Stimulated activated CD4-positive, alpha-beta T cell treated with anti-CD3 and anti-CD28 coated beads, Interleukin-12 subunit alpha, Interleukin-12 subunit beta, amount 100 ng/mL, for 48 hours (primary cell): Measurements from ENCODE around the gene KIDINS220.

Experiments used
- DNase-seq, 3 donors: peaks; one replicate each; pipeline ENCODE4 v3.0.0-alpha.2; 2020; ENCODE audit warnings: low read depth in 2 of 3, low spot score in 1 of 3

Gene KIDINS220

DNA sequence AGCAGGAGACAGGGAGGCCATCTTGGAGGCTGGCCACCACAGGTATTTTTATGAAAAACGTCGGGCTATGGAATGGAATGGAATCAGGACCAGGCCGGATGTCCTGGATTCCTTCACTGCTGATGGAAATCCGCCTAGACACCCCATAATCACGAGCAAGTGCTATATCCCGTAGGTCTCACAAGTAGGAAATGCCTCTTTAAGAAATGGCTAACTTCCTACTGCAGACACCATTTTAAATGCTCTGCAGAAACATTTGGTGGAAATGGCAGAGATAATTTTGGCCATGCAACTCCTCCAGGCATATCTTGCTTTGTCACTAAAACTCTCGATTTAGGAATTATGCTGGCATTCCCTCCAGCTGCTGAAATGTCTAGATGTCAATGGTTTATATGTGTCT, 137.6 kb downstream of the KIDINS220 start:
- no peak for DNase-seq

GRCh38 chr2:8697190-8697589, 140.2 kb downstream of the KIDINS220 start:
- no peak for DNase-seq

DNA sequence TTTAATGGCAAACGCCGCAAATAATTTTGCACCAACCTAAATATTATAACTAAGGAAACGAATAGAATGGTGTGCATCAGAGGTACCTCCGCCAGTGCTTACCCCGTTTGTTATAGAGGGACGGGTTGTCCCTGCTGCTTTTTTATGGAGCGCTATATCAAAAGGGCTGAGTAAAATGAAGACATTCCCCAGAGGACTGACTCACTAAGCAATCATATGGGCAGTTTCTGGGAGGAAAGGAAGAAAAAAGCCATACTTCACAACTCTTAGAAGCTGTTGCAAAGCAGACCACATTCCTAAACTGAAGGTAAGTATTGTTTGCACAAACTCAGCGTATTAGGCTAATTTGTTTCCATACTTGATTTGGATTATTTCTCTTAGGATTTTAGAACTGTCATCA, 142.7 kb downstream of the KIDINS220 start:
- DNase-seq = no peak

DNA sequence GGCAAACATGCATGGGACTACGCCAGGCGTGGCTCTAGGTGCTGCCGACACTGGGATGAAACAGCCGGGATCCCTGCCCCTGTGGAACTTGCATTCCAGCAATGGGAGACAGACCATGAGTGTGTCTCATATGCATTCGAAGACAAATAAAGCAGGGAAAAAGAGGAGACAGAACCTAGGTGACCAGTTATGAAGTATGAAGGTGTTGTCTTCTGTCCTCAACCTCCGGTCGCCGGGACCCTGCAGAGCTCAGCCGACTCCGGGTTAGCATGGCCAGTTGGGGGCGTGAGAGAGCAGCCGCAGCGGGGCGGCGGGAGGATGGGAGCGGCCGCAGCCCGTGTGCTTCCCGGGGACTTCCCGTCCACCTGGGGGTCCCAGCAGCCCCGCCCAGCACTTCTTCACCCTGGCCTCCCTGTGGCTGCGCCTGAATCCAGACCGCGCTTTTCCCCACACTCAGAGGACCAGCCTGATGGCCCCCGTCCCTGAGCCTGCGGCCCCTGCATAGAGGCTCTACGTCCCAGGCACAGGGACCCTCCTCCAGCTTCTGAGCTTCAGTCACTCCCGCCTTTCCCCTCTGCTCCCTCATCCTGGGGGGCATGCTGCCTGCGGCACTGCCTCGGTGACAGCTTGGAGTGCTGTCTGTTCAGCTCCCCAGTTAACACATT, 144.1 kb downstream of the KIDINS220 start:
- peak in 1 of 3 donors; percentile 37 for DNase-seq

GRCh38 chr2:8692783-8693156, 144.6 kb downstream of the KIDINS220 start:
- DNase-seq = no peak

DNA sequence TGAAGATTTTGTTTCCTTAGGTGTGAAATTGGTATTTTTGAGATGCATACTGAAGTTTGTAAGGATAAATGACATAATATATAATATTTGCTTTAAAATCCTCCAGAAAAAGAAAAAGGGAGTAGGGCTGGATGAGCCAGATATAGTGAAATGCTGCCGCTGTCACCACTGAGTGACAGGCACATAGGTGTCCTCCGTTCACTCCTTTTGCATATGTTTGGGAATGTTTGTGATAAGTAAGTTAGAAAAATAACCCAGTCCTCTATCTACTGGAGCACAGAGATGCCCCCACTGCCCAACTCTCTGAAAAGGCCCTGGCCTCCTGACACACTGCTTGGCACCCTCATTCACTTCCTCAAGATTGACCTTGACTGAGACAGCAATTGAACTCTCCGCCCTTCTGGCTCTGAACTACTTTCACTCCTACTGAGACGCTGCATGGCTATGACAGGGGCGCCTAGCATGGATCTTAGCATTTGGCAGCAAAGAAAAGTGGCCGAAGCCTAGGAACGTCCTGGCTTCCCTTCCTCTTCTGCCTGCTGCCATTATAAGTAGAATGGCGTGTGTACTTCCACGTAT, 145.5 kb downstream of the KIDINS220 start:
- DNase-seq = no peak

DNA sequence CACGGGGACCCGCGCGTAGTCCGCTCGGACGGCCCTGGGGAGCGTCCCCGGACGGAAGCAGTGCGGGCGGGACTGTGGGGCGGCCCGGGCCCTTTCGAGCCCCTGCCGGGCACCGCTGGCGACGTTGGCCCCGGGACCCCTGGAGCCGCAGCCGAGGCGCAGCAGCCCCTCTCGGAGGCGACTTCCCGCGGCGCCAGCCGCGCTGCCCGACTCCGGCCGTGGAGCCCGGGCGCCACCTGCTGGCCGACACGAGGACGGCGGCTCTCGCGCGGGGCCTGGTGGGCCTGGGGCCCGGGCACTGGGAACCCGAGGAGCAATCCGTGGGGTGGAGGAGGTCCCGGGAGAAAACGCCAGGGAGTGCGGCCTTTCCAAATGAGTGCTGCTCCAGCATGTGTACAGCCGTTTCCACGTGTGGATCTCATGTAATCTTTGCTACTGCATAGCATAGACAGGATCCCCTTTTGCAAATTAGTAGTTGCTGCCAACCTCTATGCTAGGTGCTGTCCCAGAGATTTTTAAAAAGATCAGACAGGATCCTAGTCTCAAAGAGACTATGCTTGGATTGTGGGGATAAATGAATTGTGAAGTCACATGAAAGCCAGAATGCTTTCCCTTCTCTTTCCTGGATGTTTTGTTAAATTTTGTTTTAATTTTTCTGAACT, 151.6 kb downstream of the KIDINS220 start:
- DNase-seq = peak; percentile 59 to 80 (median 76)

GRCh38 chr2:8684878-8685696, 152.3 kb downstream of the KIDINS220 start:
- DNase-seq = peak in 2 of 3 donors; percentile 44 to 54

DNA sequence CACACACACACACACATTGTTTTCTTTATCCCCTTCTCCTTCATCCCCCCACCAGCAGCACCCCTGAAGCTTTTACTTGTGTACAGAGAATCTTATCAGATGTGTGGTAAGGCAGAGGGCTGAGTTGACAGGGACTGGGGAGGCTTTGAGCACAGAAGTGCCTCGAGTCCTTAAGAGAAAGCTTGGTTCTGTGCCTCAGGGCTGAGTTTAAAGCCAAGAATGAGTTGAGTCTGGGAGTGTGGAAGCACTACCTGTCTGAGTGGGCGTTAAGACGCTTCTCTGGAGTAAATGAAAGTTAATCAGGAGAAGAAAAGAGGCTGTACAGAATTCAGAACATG, 152.9 kb downstream of the KIDINS220 start:
- peak in 2 of 3 donors; percentile 24 to 43 for DNase-seq

- no peak for DNase-seq
Observed at GRCh38 chr2:8682719-8683667, 154.4 kb downstream of the KIDINS220 start.

DNA sequence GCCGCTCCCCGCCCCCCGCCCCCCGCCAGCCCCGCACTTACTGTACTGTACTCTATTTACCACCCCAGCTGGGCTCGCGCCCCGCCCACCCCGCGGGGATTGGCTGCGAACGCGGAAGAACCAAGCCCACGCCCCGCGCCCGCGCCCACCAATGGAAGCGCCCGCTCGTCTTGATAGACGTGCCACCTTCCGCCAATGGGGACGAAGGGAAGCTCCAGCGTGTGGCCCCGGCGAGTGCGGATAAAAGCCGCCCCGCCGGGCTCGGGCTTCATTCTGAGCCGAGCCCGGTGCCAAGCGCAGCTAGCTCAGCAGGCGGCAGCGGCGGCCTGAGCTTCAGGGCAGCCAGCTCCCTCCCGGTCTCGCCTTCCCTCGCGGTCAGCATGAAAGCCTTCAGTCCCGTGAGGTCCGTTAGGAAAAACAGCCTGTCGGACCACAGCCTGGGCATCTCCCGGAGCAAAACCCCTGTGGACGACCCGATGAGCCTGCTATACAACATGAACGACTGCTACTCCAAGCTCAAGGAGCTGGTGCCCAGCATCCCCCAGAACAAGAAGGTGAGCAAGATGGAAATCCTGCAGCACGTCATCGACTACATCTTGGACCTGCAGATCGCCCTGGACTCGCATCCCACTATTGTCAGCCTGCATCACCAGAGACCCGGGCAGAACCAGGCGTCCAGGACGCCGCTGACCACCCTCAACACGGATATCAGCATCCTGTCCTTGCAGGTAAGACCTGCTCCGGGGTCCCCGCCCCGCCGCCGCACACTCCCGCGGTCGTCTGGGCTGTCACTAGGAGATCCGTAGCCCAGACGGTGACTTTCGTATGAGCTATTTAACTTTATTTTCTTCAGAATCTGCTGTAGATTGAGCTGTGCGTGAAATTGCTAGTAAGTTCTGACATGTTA, 155.4 kb downstream of the KIDINS220 start, which contains the start of gene ID2:
ID2 (plus strand) TSS at position 271 of the 907 bp plus-strand sequence; CDS start at position 381, 110 bp downstream.
- DNase-seq = peak; percentile 96 to 98 (median 97)

GRCh38 chr2:8680822-8681760, 156.3 kb downstream of the KIDINS220 start:
- DNase-seq = peak; percentile 78 to 83 (median 82)

DNA sequence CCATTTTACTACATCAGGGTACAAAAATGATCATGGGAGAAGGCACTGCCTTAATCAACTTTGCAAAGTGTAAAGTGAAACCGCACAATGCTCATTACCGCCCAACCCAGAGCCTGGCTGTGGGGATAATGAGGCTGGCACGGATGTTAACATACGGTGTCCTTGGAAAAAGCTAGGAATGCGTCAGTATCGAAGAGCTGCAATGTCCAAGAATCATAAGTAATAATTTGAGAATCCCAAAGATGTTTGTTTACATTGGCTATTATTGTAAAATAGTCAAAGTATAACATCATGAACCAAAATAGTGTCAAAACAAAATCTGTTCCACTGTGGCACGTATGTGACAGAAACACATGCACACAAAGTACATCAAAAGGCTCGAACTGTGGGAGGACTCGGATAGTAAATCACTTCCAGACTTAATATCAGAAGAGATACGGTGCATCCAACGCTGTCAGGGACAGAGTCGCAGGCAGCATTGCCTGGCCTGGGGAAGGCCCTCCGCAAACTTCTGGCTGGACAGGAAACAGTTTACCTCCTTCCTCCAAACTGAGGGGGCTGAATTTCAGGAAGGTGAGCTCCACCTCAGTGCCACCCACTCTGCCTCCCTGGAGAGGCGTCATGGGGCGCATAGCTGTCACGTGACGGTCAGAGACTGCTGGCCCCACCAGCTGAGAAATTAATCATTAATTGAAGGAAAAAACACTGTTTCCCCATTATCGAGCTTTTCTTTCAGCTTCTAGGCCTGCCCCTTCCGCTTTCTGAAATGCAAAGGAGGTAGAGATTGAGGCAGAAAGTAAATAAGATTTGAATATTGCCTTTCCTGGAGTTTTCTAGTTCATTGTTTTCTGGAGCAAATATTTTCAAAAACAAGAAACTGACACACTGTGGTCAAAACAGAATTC, 157.3 kb downstream of the KIDINS220 start:
- no peak for DNase-seq

DNA sequence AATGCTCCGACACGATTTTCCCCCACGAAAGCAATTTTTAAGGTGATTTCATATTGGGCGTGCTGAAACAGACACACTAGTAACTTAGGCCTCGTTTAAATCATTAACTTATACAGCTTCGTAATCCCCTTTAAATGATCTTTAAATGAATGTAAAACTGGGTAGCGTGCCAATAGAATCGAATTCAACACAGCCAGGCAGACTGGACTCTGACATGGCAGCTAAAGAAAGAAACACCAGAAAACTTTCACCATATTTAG, 157.9 kb downstream of the KIDINS220 start:
- DNase-seq = no peak
